Stimulated activated CD4-positive, alpha-beta T cell treated with anti-CD3 and anti-CD28 coated beads, Interleukin-1b, Interleukin-23, amount 100 ng/mL, for 24 hours (primary cell): ENCODE results near the gene NINJ1.
"Not testable (repeated sequence)": the region's sequence is repeated elsewhere in the genome, so short reads cannot be mapped to it uniquely, and the experiment has no call there.

Source experiments
- DNase-seq, 4 experiments: peaks; one replicate each; pipeline ENCODE4 v3.0.0-alpha.2; 2020; ENCODE audit warnings: low read depth in 4 of 4, low spot score in 1 of 4

The NINJ1 gene

DNA sequence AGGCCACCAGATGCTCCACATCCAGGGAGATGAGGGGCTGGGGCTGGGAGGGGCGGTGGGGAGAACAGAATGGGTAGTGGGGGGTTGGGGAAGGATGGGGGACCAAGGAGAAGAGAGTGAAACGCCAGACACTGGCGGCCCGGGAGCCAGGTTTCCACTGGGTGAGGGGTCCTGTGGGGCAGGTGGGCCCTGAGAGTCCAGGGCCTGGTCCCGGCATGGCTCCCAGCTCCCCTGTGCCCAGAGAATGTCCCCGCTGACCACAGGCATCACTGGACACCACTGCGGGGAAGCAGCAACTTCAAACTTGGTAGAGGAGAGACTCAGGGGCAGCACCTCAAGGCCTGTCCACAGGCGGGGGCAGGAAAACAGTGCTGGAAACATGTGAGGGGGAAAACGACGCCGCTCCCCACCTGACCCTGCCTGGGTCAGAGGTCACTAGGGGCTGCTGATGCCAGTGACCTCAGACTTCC, 13.2 kb downstream of the NINJ1 start:
- no peak for DNase-seq

- DNase-seq, result peak in 1 of 4 experiments; percentile 31
Measured at GRCh38 chr9:93119953-93120845, 13.9 kb downstream of the NINJ1 start.

DNA sequence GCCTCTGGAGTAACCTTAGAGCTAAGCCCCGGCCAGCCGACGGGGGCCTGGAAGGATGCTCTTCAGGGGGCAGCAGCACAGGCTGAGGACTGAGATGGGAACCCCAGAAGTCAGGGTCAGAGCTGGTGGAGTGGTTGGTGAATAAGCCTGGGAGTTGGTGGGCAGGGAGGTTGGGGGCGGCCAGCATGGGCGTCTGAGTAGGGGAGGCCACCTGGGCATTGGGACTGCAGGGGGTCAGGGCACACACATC, 14.4 kb downstream of the NINJ1 start:
- no peak for DNase-seq

DNA sequence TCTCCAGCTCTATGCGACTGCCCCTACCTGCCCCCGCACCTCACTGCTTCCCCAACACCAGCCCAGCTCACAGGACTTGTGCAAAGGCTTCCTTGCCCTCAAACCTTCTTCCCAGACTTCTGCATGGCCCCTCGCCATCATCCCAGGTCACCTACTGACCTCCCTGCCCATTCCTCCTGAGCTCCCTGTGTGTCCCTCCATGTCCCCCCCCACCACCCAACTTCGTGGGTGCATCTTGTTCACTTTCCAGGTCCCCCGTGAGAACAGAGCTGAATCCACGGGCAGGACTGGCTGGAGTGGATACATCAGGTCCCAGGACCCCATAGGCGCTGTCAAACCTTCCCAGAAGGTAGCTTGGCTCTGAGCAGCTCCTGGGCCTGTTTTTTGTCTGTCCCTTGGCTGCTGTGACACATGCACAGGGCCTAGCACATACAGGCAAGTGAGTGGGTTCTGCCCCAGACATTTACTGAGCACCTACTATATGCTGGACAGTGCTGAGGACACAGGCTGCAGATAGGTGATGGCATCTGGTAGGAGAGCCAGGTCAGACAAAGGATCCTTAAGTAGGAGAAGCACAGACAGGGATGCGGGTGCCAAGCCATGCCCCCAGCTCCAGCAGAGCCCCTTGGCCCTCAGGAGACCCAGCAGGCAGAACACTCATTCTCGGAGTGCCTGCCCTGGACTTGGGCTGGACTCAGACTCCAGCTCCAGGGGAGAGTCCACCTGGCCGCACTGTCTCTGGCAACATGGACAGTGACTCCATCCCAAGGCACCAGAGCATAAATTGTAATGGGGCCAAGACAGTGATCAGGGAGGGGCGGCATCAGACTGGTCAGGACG, 15.0 kb downstream of the NINJ1 start:
- DNase-seq, result no peak

DNA sequence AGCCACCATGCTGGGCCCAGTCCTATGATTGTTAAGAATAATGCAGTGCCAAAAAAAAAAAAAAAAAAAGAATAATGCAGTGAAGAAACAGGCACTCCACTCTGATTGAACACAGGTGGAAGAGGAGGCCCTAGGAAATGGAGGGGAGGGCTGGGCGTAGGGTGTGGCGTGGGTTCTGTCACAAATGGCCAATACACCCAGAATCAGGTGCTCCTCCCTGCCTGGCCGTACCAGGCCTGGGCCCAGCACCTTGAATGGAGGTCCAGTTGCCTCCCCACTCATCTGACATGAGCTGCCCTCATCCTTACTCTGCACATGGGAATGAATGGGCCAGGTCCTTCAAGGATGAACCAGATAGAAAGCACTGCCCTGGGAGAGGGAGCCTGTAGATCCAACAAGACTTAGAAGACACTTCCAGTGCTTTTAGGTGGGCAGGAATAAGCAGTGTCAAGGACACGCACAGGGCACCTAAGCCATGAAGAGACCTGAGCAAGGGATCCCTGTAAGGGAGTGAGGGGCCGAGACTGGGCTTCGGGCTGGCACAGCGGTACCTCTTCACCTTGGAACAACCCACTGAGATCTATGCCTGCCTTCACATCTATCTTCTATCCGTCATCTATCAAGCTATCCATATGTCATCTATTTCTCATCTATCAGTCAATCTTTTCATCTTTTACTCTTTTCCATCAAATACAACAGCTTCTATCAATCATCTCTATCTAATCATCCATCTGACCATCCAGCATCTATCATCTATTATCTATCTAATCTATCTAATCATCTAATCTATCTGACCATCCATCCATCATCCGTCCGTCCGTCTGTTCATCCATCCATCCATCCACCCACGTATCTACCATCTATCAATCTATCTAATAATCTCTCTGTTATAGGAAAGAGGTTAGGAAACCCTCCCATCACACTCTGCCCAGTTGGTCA, 15.9 kb downstream of the NINJ1 start:
- DNase-seq, result no peak

- DNase-seq, result not testable (repeated sequence)
Measured at GRCh38 chr9:93117521-93117920, 16.5 kb downstream of the NINJ1 start.

DNA sequence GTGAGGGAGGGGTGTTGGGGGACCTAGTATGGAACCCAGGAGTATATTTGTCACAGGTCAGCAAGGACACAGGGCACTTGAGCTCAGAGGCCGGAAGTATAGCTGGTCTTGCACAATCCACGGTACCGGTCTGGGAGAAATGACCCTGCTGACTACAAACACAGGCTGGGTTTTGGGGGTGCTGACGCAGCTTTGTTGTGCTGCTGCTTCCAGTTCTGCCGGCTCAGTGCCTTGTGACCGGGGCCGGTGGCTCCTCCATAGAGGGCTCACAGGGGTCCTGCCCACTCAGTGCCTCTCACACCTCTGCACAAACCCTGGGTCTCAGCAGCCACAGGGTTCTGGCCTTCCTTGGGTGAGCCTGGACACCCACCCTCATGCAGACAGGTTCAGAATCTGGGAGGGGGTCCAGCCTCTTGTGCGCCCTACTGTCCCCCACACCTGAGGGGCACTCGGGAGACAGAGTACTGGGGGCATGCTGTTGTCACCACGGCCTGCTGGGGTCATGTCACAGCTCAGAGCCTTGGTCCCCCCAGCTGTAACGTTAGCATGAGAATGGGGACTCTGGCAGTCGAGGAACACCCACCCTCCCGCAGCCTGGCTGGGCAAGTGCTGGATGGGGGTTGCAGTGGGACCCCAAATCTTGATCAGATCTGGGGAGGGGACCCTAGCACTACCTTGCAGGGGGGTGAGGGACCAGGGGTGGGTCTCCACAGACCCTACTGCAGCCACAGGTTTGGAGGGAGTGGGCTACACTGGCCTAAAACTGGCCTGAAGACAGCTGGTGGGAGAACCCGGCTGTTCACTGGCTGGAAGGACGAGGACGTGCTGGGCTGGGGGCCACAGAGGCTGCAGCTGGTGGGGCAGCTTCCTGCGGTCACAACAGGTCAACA, 17.7 kb downstream of the NINJ1 start:
- DNase-seq, result no peak

DNA sequence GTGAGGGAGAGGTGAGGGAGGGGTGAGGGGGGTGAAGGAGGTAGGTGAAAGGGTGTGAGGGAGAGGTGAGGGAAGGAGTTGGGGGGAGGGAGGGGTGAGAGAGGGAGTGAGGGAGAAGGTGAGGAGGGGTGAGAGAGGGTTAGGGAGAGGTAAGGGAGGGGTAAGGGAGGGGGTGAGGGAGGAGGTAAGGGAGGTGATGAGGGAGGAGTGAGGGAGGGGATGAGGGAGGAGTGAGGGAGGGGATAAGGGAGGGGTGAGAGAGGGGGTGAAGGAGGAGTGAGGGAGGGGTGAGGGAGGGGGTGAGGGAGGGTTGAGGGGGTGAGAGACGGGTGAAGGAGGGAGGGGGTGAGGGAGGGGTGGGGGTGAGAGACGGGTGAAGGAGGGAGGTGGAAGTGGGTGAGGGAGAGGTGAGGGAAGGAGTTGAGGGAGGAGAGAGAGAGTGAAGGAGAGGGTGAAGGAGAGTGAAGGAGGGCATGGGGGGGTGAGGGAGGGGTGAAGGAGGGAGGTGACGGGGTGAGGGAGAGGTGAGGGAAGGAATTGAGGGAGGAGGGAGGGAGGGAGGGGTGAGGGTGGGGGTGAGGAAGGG, 18.5 kb downstream of the NINJ1 start:
- DNase-seq, result no peak

GRCh38 chr9:93114984-93115335, 19.1 kb downstream of the NINJ1 start:
- DNase-seq, result no peak

DNA sequence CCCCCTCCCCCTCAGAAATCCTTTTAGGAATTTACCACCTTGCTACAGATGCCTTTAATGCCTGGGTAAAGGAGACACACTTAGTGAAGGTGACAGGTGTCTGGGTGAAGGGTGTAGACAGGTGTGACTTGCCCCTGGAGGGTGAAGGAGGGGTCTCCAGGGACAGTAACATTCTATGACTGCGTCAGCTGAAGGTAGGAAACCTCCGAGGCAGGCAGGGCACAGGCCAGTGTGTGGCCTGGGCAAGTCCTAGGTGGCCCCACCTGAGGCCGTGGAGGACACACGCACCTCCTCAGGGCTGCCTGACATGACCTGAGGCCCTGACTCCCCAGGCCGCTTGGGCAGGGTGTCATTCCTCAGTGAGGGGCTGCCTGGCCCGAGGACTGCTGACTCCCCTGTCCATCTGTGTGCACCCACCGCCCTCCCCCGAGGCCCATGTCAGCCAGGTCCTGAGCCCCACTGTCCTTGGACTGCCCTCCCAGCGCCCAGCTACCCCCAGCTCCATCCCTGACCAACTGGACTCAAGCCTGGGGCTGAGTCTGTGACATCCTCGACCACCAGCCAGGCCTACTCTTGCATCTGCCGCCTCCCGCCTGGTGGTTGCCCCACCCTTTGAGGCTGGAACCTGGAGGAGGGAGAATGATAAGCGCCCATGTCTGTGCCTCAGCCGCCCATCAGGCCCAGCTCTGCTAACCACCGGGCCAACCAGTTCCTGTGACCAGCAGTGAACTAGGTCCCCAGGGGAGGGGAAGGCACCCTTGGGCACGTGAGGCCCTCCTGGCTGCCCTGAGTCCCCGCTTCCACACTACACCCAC, 19.7 kb downstream of the NINJ1 start:
- no peak for DNase-seq

- no peak for DNase-seq
Measured at GRCh38 chr9:93112864-93113389, 21.1 kb downstream of the NINJ1 start.

DNA sequence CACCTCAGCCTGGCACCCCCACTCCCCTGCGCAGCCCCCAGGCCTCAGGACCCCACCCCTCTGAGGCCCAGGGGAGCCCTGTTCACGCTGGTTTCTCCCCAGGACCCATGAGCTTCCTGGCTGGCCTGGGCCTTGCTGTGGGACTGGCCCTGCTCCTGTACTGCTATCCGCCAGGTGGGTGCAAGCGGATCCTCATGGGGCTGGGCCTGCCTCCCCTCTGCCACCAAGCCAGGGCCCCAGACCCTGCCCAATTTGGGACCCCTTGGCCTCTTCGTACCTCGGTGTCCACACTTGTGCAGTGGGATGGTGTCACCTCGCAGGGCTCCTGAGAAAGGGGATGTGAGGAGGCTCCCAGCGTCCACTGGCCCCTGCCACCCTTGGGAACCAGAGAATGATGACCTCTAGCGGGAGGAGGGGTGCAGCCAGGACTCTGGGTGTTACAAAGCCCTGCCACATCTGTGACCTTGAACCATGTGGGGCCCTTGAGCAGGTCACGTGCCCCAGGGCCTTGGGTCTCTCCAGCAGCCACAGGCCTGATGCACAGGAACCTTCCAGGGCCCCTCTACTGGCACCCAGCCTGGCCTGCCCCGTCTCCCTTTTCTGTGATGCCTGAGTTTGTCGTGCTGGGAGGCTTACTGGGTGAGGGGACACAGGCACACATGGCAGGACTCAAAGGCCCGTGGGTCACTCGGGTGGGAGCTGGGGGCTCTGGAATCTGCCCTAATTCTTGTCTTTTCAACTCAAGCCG, 21.8 kb downstream of the NINJ1 start:
- DNase-seq, result no peak

DNA sequence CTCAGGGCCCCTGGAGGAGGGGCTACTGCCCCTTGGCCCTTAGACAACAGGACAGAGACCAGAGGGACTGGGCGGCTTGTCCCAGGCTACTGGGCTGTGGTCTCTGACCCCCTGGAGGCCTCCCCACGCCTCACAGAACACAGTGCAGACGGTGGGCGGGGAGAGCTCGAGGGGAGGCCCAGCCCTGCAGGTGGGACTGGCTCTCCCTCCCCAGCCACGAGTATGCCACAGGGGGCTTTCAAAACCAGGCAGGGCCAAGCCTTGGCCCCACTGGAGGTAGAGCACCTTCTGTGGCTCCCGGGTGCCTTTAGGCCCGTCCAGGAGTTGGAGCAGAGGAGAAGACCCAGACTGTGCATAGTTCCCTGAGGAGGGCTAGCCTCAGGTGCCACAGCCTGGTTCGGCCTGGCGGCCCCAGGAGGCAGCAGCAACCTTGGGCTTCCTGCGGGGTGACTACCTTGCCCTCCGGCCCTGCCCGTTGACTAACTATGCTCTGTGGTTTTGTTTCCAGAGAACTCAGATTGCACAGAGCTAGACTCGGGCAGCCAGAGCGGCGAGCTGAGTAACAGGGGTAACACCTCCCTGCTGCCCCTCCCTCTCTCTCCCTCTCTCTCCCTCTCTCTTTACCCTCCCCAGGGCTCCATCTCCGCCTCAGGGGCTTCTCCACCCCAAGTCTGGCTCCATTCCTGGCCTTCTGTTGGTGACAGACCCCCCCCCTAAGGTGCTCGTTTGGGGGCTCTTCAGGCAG, 22.5 kb downstream of the NINJ1 start:
- no peak for DNase-seq

DNA sequence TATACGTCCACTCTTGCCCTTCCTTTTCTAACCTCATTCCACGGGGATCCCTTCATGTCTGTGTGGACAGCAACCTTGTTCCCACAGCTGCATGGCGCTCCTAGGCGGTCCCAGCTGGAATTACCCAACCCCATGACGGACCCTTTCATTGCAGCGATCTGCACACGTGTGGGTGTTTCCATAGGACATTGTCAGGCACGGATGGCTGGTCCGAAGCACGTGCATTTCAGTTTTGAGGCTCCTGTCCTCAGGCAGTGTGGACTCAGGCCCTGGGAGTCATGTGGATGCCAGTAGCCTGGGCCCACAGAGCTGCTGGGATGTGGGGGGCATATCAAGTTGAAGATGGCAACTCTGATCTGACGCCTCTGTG, 23.1 kb downstream of the NINJ1 start:
- no peak for DNase-seq

- no peak for DNase-seq
Measured at GRCh38 chr9:93110311-93110855, 23.7 kb downstream of the NINJ1 start.

GRCh38 chr9:93108291-93109041, 25.6 kb downstream of the NINJ1 start:
- DNase-seq, result peak in 1 of 4 experiments; percentile 48

DNA sequence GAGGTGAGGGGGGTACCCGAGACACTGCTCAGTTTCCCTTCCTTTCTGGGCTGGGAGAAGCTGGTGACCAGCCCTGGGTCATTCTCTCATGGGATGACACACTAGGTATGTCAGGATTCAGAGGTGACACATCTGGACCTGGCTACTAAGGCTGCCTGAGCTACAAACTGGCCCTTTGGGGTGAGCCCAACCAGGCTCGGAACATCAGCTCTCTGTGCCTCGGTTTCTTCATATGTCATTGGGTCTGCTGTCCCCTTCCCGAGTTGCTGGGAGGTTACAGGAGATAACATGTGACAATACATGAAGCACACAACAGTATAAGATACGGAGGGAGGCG, 26.3 kb downstream of the NINJ1 start:
- DNase-seq, result no peak
